Measurements from ENCODE around the gene IKZF4. TPM values are rescaled to one million over a fixed set of nuclear protein-coding genes. Genes with fewer than 3 reads are reported as not detected.

Gene IKZF4
- total RNA-seq, 1 experiment from 2014 or later = 8.8 TPM

- peak; percentile 55 for DNase-seq (ENCODE audit: low spot score)
- Histone ChIP-seq H3K9me3 (ENCODE audit: low read depth, low read length, poor library complexity, severe bottlenecking) (no peaks in the 10 kb centered on the region), H3K4me3 (ENCODE audit: low read depth, low read length, poor library complexity, severe bottlenecking) (peak overlapping the region; percentile 86), H3K27ac (ENCODE audit: low read depth, low read length, poor library complexity, severe bottlenecking) (peak overlapping the region; percentile 79), H3K36me3 (ENCODE audit: insufficient read depth, low read length, poor library complexity, severe bottlenecking) (no peaks in the 10 kb centered on the region), H3K4me1 (ENCODE audit: insufficient read depth, low read length, poor library complexity, severe bottlenecking) (peaks cover 4% of the 10 kb centered on the region), H3K27me3 (replicated peaks; ENCODE audit: insufficient read depth, low read depth, low read length, poor library complexity) (no peaks in the 10 kb centered on the region)
- intact Hi-C loops (cut with micrococcal nuclease; ENCODE audit: unreplicated experiment) = no loop called here
- ChIA-PET CTCF (no interaction called here), POLR2A (ENCODE audit: low non-redundant PET) (interaction anchor here (0.7 kb wide), 2 partner anchors 179 to 1666 kb away, joined by 4 to 5 read pairs; no protein-coding TSS in a partner anchor)
- BruUV-seq (replicated peaks) = no TSS peak
- TF ChIP-seq EZH2 (IDR thresholded peaks at IDR 0.05; ENCODE audit: borderline replicate concordance, low read depth, low read length, poor library complexity, severe bottlenecking) = no peak
These were observed 13.0 kb upstream of the IKZF4 start for GRCh38 chr12:56007564-56008559.

- ChIA-PET CTCF (interaction anchor here (0.9 kb wide), 1 partner anchor 14 kb away, joined by 5 read pairs; no protein-coding TSS in a partner anchor), POLR2A (ENCODE audit: low non-redundant PET) (interaction anchor here (0.7 kb wide), 1 partner anchor 36 kb away, joined by 4 read pairs; no protein-coding TSS in a partner anchor)
- H3K36me3 ChIP-seq (ENCODE audit: insufficient read depth, low read length, poor library complexity, severe bottlenecking) = no peaks in the 10 kb centered on the region
- no peaks in the 10 kb centered on the region for H3K27me3 ChIP-seq (replicated peaks; ENCODE audit: insufficient read depth, low read depth, low read length, poor library complexity)
- DNase-seq (ENCODE audit: low spot score) = no peak
- intact Hi-C loops (cut with micrococcal nuclease; ENCODE audit: unreplicated experiment) = loop anchor here (2.0 kb wide), 1 partner anchor 27 kb away; no protein-coding TSS in a partner anchor
- H3K4me1 ChIP-seq (ENCODE audit: insufficient read depth, low read length, poor library complexity, severe bottlenecking) = peaks cover 4% of the 10 kb centered on the region
- no peaks in the 10 kb centered on the region for H3K9me3 ChIP-seq (ENCODE audit: low read depth, low read length, poor library complexity, severe bottlenecking)
- no peak overlapping the region for H3K27ac ChIP-seq (ENCODE audit: low read depth, low read length, poor library complexity, severe bottlenecking)
- TSS peak; percentile 36 for BruUV-seq (replicated peaks)
- TF ChIP-seq CTCF (conservative IDR thresholded peaks at IDR 0.05; ENCODE audit: low read depth, low read length) = no peak
- TF ChIP-seq EZH2 (IDR thresholded peaks at IDR 0.05; ENCODE audit: borderline replicate concordance, low read depth, low read length, poor library complexity, severe bottlenecking) = no peak
- no peak overlapping the region for H3K4me3 ChIP-seq (ENCODE audit: low read depth, low read length, poor library complexity, severe bottlenecking)
These were observed 10.7 kb upstream of the IKZF4 start for GRCh38 chr12:56010111-56010570.

GRCh38 chr12:56011509-56012090, 9.2 kb upstream of the IKZF4 start:
- BruUV-seq (replicated peaks) = no TSS peak
- H3K36me3 ChIP-seq (ENCODE audit: insufficient read depth, low read length, poor library complexity, severe bottlenecking) = no peaks in the 10 kb centered on the region
- peaks cover 4% of the 10 kb centered on the region for H3K4me1 ChIP-seq (ENCODE audit: insufficient read depth, low read length, poor library complexity, severe bottlenecking)
- H3K27ac ChIP-seq (ENCODE audit: low read depth, low read length, poor library complexity, severe bottlenecking) = no peak overlapping the region
- no peaks in the 10 kb centered on the region for H3K9me3 ChIP-seq (ENCODE audit: low read depth, low read length, poor library complexity, severe bottlenecking)
- no peak overlapping the region for H3K4me3 ChIP-seq (ENCODE audit: low read depth, low read length, poor library complexity, severe bottlenecking)
- no peak for DNase-seq (ENCODE audit: low spot score)
- TF ChIP-seq EZH2 (IDR thresholded peaks at IDR 0.05; ENCODE audit: borderline replicate concordance, low read depth, low read length, poor library complexity, severe bottlenecking) = no peak
- no peak for TF ChIP-seq CTCF (conservative IDR thresholded peaks at IDR 0.05; ENCODE audit: low read depth, low read length)
- CTCF ChIA-PET = interaction anchor here (0.9 kb wide), 1 partner anchor 69 kb away, joined by 4 read pairs; no protein-coding TSS in a partner anchor
- intact Hi-C loops (cut with micrococcal nuclease; ENCODE audit: unreplicated experiment) = loop anchor here (2.0 kb wide), 1 partner anchor 25 kb away; no protein-coding TSS in a partner anchor
- no peaks in the 10 kb centered on the region for H3K27me3 ChIP-seq (replicated peaks; ENCODE audit: insufficient read depth, low read depth, low read length, poor library complexity)
- POLR2A ChIA-PET (ENCODE audit: low non-redundant PET) = no interaction called here

Measured in A673 (cell line).